Activated CD4-positive, CD25-positive, alpha-beta regulatory T cell (primary cell): Measurements from ENCODE around the gene GPR39.

Experiments
- DNase-seq, 4 experiments: peaks; one replicate each; lab custom pipeline; 2025; lab: John Stamatoyannopoulos, UW

Gene GPR39

GRCh38 chr2:132567682-132568081 is 151.1 kb downstream of the GPR39 start:
- DNase-seq, result no peak

GRCh38 chr2:132568656-132569055 is 152.1 kb downstream of the GPR39 start:
- no peak for DNase-seq

DNA sequence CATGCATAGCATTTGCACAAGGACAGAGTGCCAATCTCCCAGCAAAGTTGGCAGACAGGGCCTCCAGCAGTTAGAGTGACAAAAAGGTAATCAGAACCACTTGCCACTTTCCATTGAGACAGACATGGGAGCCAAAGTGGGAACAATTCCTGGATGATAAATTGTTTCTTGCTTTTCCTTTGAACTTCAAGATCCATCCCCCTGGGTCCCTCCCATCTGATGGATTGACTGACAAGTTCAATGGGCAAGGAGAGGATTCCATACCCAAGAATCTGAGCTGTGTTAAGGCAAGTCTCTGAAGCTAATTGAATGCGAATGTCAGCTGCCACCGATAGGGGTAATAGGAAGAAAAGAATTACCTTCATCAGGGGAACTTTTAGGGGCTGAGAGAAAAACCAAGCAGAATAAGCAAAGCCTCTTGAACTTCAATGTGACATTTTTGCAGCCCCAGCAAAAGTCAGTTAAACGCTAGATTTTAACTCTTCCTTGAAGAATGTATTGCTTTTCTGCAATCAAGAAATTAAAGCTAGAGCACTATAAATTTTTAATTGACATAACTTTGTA is 156.9 kb downstream of the GPR39 start:
- no peak for DNase-seq

DNA sequence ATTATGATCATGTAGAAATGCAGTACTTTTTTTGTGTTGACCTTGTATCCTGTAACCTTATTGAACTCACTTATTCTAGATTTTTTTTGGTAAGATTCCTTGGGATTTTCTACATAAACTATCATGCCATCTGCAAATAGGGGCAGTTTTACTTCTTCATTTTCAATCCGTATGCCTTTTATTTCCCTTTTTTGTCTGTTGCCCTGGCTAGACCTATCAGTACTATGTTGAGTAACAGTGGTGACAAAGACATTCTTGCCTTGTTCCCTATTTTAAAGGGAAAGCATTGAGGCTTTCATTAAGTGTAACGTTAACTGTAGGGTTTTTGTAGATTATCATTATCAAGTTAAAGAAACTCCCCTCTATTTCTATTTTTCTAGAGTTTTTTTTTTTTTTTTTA is 161.1 kb downstream of the GPR39 start:
- no peak for DNase-seq

DNA sequence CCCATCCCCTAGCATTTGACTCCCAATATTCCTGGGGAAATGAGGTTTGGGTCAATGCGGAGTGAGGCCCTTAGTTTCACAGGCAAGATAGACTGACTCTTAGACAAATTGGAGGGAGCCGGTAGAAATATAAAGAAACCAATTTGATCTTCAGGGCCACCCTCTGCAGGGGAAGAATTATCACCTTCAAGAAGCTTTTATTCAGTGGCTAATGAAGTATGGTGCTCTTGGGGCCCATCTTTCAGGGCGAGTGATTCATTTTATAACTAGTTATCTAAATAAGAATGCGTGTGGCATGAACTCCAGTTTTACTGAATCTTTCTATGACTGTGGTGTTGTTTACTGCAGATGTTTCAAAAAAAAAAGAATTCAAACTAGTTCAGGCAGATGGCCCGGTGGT is 165.0 kb downstream of the GPR39 start:
- DNase-seq, result no peak

- no peak for DNase-seq
Measured at GRCh38 chr2:132581991-132582738, 165.6 kb downstream of the GPR39 start.

DNA sequence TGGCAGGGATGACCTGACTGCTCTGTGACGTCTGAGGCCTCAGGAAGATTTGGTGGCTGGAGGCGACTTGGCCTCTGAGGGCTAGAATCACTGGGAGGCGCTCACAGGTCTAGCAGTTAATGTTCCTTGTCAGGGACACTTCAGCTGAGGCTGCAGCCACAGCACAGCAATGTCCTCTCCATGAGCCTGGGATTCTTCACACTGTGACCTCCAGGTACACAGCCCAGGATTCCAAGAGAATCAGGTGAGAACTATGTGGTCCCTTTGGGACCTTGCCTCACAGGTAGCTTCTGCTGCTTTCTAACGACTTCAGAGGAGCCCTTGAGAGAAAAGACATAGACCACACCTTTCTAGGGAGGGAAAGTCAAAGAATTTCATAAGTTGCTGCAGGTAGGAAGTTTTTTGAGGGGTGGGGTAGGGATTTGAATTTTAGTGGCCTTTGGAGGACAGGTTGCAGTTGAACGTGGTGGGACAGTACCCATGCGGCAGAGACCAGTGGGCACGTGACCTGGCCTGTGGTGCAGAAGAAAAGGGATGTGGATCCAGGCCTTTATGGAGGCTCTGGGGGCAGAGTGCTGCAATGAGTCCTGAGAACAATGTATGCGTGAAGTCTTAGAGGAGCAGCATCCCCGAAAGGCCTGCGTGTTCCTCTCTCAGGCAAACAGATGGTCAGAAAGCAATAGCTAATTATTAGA is 167.2 kb downstream of the GPR39 start:
- no peak for DNase-seq

DNA sequence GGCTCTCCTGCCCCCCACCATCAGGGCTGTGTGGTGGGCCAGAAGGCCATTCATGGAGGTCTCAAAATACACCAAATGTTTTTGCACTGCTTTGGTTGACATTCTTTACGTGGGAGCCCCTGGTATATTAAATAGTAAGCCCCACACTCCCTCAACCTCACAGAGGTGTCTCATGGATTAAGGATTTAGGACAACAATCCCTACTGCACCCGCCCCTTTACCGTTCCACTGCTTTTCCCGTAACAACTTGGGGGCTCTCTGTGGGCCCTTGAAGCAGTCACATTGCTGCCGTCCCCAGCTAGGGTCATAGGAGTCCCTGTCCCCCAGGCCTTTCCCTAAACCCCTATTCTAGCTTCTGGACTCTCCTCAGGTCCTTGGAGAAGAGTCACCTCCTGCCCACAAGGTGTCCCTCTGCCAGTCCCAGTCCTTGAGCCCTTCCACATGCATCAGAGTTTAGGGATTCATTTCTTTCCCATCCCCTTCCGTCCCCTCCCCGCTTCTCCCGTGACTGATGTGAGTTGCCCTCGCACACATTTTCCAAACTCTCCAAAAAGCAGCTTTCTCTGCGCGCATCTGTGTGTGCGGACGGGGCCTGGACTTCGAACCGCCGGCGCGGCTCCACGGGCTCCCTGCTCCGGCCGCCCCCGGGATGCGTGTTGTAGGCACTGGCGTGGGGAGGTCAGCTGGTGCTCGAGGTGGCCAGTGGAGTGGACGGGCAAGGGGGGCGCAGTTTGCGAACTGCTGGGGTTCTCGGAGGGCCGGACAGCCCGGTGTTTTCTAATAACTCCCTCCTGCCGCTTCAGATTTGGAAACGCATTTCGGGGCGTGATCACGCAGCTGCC is 168.6 kb downstream of the GPR39 start:
- DNase-seq, result no peak

DNA sequence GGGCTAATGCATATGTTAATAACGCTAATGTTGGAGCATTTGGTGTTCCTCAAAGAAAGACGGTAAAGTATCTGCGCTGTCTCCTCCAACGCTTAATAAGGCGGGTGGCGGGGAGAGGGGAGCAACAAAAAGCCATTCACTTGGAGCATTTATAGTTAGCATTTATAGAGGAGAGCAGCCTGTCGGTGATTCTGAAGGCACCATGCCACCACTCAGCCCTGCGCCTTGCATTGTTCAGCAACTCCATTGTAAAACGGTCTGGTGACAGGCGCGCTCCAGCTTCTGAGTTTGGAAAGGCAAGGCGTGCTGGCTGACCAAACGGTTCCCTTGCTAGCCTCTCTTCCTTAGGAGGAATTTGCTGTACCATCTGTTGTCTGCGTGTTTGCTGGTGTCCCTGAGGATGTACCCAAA is 169.5 kb downstream of the GPR39 start:
- no peak for DNase-seq

- no peak for DNase-seq
Measured at GRCh38 chr2:132586835-132587234, 170.2 kb downstream of the GPR39 start.

- no peak for DNase-seq
Measured at GRCh38 chr2:132588576-132588975, 172.0 kb downstream of the GPR39 start.

DNA sequence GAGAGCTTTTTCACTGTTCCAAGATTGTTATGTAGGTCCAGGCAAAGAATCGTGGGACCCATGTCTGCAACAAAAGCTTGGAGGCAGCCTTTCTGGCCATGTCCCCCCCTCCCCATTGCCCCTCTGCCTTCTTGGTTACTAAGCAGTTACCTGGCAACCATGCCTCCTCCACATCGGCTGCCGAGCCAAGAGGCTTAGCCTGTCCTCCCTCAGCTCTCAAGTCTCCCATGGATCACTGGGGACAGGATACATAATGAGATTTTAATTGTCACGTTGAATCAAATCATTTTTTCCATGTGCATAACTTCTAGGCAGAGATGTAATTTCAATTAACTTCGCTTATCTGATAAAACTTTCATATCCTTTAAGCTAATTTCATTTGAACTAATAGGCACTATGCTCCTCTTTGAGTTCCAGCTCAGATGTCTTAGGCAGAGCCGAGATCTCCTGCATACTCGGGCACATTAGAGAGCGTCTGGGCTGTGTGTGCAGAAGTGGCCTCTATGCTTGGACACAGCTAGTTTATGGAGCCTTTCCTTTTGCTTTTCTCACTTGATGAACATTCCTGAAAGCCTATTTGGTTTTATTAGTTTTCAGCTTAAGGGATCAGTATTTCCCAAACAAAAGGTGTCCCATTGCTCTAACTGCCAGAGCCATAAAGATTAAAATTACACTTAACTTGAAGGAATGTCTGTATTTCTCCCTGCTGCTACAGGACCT is 172.7 kb downstream of the GPR39 start:
- DNase-seq, result no peak

DNA sequence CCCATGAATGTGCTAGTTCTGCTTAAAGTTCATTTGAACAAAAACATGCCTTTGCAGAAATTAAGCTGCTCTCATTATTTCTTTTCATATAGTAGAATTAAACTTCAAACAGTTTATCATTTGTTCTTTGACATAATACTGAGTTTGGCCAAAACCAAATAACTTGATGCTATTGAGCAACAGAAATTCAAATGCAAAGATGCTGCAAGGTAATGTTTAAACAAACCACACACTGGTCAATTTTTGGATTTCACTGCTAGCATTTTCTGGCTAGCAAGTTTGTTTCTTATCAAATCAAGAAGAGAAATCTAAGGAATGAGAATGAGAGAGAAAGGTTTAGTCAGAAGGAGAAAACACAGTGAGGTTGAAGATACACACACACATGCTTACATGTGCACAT is 173.4 kb downstream of the GPR39 start:
- no peak for DNase-seq

GRCh38 chr2:132593171-132593570 is 176.6 kb downstream of the GPR39 start:
- DNase-seq, result no peak

GRCh38 chr2:132595186-132595585 is 178.6 kb downstream of the GPR39 start:
- DNase-seq, result no peak

DNA sequence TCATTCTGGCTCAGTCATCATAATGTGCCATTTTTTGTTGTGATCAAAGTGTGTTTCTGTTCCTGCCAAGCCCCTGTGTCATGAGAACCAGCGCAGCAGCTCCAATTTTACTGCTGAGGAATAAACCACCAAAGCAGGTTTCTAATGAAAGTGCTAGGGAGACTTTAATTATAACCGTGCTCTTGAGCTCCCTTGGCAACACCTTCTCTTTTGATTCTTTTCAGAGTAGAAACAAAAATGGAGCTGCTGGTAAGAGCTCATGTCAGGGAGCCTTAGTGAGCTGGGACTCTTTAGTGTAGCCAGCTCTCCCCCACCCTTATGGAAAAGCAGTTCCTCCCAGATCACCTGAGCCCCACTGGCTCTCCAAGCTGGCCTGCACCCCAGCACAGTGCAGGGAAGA is 179.1 kb downstream of the GPR39 start:
- no peak for DNase-seq

GRCh38 chr2:132597166-132597565 is 180.6 kb downstream of the GPR39 start:
- DNase-seq, result no peak

GRCh38 chr2:132597831-132598230 is 181.2 kb downstream of the GPR39 start:
- DNase-seq, result no peak

DNA sequence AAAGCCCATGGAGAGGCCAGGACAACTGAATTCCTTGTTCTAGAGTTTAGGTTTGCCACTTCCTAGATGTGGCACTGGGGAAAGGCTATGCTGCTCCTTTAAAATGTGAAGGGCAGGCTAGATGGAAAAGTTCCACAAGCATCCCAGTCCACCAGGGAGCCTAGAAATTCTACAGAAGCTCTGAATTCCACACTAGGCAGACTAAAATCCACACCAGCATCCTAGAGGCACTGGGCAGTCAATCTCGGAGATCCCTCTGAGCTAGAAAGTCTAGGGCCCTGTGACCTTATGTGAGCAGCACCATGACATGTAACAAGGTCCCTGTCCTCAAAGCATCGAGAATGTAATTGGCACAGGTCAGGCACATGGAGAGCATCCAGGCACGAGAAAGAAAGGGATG is 181.9 kb downstream of the GPR39 start:
- DNase-seq, result no peak

- no peak for DNase-seq
Measured at GRCh38 chr2:132599556-132599955, 183.0 kb downstream of the GPR39 start.

DNA sequence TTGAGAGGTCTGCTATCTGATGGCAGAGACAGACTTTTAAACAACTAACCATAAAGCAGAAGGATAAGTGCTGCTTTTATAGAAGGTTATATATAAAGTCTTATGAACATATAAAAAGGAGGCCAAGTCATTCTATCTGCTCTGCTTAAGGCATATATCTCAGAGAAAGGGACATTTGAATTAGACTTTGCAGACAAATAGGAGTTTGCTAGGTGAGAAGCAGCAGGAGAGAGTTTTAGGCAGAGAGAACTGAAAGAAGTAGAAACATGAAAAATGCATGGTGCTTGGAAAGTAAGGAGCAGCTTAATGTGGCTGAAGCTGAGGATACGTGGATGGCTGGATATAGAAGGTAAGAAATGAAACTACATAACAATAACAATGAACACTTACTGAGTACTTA is 188.0 kb downstream of the GPR39 start:
- DNase-seq, result no peak
